Measurements from ENCODE around the gene PRDX5.

The PRDX5 gene

GRCh38 chr11:64290352-64291261 lies 27.3 kb upstream of the PRDX5 start:
- DNase-seq, result no peak

DNA sequence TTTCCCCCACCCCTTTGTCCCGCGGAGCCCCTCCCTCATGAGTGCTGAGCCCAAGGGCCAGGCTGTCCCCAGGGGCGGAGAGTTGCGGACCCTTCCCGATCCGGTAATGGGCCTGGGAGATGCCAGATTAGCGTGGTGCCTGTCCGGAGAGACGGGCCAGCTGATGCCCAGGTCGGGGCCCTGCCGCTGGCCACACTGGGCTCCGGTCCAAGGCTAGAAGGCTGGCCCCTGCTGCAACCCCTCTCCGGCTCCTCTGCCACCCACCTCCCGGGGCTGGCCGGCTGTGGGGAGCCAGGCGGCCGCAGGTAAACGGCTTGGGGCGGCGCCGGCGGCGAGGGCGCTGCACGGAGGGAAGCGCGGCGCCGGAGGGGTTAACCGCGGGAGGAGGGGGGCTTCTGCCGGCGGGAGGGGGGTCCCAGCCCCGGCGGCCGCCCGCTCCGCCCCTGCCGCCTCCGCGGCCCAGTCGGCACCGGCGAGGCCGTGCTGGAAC lies 26.6 kb upstream of the PRDX5 start, which contains the start of gene KCNK4:
Gene KCNK4 (plus strand): TSS at position 41 of the 490 bp plus-strand sequence. CDS start 1,717 bp downstream, outside the sequence.
- no peak for DNase-seq

DNA sequence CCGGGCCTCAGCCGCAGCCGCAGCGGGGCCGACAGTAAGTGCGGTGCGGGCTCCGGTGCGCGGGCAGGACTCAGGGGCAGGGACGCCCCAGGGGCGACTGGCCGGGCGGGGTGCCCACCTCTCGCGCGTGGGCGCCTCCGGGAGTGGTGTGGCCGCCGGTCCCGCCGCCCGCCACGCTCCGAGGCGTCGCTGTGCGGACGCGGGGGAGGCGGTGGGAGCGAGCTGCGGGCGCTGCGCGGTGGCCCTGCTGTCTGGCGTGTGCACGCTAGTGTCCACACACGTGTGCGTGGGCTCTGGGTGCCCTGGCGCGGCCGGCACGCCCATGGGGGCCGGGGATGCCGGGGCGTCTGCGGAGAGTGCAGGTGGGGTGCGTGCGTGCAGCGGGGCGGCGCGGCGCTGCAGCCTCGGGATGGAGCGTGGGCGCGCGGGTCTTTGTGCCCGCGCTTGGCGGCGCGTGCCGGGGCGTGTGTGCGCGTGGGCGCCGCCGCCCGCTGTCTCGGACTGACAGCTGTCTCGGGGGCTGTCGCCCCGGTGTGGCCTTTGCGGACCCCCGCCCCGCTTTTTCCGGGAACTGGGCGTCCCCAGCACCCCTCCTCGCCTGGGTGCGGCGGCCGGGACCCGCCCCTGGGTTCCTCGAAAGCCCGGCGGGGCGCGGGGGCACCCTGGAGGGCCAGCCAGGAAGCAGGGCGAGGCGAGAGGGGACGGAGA lies 26.0 kb upstream of the PRDX5 start:
- no peak for DNase-seq

- DNase-seq, result no peak
These were observed 25.3 kb upstream of the PRDX5 start for GRCh38 chr11:64292460-64293254.

- no peak for DNase-seq
These were observed 23.1 kb upstream of the PRDX5 start for GRCh38 chr11:64294774-64295173.

DNA sequence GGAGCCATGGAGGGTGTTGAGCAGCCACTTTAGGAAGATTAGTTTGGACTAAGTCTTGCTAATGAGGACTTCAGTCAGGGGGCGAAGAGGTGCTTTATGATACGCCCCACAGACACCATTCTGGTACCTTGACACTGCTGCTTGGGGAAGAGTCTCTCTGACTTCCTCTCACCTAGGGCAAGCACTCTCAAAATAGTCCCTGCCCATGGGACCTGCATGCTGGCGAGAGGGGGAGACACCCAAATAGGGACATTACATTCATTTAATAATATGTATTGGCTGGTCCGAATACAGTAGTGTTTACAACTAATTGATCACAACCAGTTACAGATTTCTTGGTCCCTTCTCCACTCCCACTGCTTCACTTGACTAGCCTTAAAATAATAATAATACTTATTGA lies 22.2 kb upstream of the PRDX5 start:
- DNase-seq, result no peak

DNA sequence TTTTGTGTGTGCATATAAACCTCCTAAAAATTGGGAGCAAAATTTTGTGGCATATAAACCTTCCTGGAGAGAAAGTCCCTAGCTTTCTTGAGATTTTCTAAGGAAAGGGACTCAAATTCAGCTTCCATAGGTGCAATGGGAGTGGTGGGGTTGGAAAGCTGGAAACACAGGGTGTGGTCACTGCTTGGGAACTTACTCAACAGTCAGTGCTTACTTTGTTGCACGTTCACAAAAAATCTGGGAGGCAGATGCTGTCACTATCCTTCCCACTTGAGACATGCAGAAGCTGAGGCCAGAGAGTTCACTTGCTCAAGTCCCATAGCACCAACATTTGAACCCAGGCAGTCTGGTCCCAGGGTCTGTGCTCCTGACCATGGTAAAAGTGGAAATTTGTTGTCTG lies 21.7 kb upstream of the PRDX5 start:
- DNase-seq, result no peak

- no peak for DNase-seq
These were observed 20.9 kb upstream of the PRDX5 start for GRCh38 chr11:64296830-64297698.

- DNase-seq, result no peak
These were observed 20.1 kb upstream of the PRDX5 start for GRCh38 chr11:64297699-64298358.

- DNase-seq, result no peak
These were observed 18.7 kb upstream of the PRDX5 start for GRCh38 chr11:64298966-64299846.

DNA sequence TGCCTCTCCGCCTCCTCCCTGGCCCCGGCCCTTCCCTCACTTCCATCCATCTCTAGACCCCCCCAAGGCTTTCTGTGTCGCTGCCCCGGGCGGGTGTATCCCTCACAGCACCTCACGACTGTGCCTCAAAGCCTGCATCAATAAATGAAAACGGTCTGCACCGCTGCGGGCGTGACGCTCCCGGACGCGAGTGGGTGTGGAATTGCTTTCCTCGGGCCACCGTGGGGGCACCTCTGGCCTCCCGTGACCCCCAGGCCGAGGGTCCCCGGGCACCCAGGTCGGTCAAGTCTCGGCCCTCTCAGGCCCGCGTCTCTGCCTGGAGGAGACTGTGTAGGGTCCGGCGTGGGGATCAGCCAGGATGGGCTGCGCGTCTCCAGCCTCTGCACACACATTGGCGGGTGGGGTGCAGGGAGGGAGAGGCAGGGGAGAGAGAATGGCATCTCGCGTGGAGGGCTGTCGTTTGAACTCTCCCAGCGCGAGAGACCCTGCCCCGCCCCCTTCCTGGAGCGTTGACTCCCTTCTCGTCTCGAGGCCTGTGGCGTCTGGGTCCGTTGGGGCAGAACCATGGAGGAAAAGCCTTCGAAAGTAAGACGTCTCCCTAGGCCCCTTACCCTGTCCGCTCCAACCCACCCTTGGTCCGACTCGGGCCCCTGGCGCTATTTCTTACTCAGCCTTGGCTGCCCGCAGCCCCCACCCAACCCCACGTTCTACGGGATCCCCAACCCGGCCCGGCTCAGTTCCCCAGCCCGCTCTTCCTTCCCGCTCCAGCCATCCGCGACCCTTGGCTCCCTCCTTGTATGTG lies 17.9 kb upstream of the PRDX5 start, which contains the start of gene CATSPERZ:
Gene CATSPERZ (plus strand): TSS at position 512 of the 802 bp plus-strand sequence. CDS start 53 bp downstream, at position 565.
- no peak for DNase-seq

DNA sequence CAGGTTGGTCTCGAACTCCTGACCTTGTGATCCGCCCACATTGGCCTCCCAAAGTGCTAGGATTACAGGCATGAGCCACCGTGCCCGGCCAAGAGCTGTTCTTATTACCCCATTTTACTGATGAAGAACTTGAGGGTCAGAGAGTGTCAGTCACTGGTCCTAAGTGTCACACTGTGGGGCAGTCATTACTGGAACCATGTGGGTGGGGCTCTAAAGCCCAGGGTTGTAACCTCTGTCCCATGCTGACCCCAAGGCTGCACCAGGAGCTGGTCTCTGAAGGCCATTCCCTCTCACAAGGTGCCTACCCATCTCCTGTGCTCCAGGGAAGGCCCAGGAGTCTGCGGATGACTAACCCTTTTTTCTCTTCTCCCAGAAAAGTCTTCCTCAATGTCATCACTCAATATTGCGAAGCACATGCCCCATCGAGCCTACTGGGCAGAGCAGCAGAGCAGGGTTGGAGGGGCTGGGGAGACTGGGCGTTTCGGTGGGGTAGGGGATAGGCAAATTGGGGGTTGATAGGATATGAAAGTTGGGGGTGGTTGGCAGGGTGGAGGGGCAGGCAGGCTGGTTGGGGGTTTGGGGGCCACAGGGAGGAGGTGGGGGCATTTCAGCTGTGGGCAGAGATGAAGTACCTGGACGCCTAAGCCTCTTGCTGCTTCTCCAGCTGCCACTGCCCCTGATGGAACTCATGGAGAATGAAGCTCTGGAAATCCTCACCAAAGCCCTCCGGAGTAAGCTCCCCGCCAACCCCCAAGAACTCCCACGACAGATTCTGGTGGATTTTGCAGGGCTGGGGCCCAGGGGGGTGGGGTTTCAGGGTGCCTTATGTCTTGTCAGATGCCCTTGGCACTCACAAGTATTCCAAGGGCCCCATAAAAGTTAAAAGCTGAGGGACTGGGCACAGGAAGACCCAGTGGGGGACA lies 14.6 kb upstream of the PRDX5 start:
- no peak for DNase-seq

DNA sequence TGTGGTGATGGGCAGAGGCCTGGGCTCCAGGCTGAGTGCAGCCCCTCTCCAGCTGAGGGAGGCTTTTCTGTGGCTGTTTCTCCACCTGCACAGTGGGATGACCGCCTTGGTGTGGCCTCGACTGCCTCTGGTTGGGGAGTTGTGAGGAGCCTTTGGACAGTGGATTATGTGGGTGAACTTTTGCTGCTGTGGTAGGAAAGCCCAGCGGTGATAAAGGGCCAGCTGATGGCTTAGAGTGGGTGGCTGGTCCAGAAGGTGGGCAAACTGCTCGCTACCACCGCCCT lies 13.9 kb upstream of the PRDX5 start:
- DNase-seq, result no peak

DNA sequence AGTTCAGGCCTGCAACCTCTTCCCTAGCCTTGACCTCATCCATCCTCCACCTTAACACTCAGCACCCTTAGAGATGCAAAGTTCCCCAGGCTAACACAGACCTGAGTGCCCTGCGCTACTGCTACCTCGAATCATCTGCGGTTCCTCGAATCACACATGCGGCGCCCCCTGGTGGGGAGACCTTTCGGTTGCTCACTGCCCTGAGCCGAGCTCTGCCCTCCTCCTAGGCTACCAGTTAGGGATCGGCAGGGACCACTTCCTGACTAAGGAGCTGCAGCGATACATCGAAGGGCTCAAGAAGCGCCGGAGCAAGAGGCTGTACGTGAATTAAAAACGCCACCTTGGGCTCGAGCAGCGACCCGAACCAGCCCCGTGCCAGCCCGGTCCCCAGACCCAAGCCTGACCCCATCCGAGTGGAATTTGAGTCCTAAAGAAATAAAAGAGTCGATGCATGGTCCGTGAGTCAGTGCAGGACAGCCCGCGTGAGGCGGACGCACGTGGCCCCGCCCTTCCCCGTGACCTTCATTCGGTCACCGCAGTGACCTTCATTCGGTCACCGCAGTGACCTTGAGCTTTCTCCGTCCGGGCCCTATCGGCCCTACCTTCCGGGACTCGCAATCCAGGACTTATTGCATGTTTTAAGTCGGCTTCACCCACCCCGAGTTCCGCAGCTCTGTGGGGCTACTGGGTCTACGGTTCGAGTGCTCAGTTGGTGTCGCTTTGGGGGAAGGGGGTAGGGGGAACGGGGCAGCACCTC lies 13.4 kb upstream of the PRDX5 start:
- peak; percentile 95 for DNase-seq

- DNase-seq, result peak; percentile 100
These were observed 12.7 kb upstream of the PRDX5 start, which contains the start of gene ESRRA for GRCh38 chr11:64305075-64305690. Gene ESRRA (plus strand): TSS chr11:64305524. CDS start chr11:64307180, 1,656 bp downstream.

- DNase-seq, result peak; percentile 74
These were observed 12.0 kb upstream of the PRDX5 start for GRCh38 chr11:64305691-64306562.

All from stimulated activated CD4-positive, alpha-beta T cell treated with anti-CD3 and anti-CD28 coated beads, Interleukin-1b, Interleukin-23, amount 100 ng/mL, for 48 hours (primary cell).